ENCODE data around the gene UROD. TPM values are rescaled to one million over a fixed set of nuclear protein-coding genes. Genes with fewer than 3 reads are reported as not detected.

The UROD gene
- polyA plus RNA-seq, 1 donor from 2014 or later: 96.9 TPM

GRCh38 chr1:44973645-44974044 is 38.4 kb upstream of the UROD start:
- Histone ChIP-seq H3K4me3 (ENCODE audit: low read length) (no peak overlapping the region), H4K20me1 (ENCODE audit: insufficient read depth) (no peaks in the 10 kb centered on the region), H3K79me2 (replicated peaks; ENCODE audit: insufficient read depth, low read length) (no peaks in the 10 kb centered on the region), H3K9me2 (ENCODE audit: insufficient read depth, low read length) (no peaks in the 10 kb centered on the region), H3K36me3 (ENCODE audit: insufficient read depth, low read length) (no peaks in the 10 kb centered on the region), H2AFZ (ENCODE audit: low read depth, low read length) (no peak overlapping the region), H3K4me2 (ENCODE audit: low read length) (no peak overlapping the region), H3F3A (ENCODE audit: insufficient read depth, low read length, poor library complexity, severe bottlenecking) (no peaks in the 10 kb centered on the region), H3K9ac (ENCODE audit: low read length) (no peak overlapping the region), H3K9me3 (ENCODE audit: low read length) (no peaks in the 10 kb centered on the region), H3K27me3 (ENCODE audit: insufficient read depth, low read depth, low read length) (no peaks in the 10 kb centered on the region), H3K27ac (ENCODE audit: low read length) (no peak overlapping the region)
- TF ChIP-seq TAF1 (IDR thresholded peaks at IDR 0.05; ENCODE audit: low read depth): no peak
- no peak for TF ChIP-seq EP300 (conservative IDR thresholded peaks at IDR 0.05; ENCODE audit: poor library complexity, severe bottlenecking)
- TF ChIP-seq RAD21 (conservative IDR thresholded peaks at IDR 0.05): no peak
- TF ChIP-seq CTCF (IDR thresholded peaks at IDR 0.05; ENCODE audit: poor library complexity, severe bottlenecking): no peak
- TF ChIP-seq EZH2 (IDR thresholded peaks at IDR 0.05; ENCODE audit: borderline replicate concordance, insufficient read depth, low read length, poor library complexity, severe bottlenecking): no peak
- TF ChIP-seq POLR2AphosphoS5 (IDR thresholded peaks at IDR 0.05): no peak
- TF ChIP-seq MXI1 (conservative IDR thresholded peaks at IDR 0.05; ENCODE audit: poor library complexity, severe bottlenecking): no peak
- no peak for TF ChIP-seq REST (IDR thresholded peaks at IDR 0.05; ENCODE audit: borderline replicate concordance)

GRCh38 chr1:44976252-44976651 is 35.8 kb upstream of the UROD start:
- Histone ChIP-seq H2AFZ (ENCODE audit: low read depth, low read length) (no peak overlapping the region), H3K4me3 (ENCODE audit: low read length) (no peak overlapping the region), H3K36me3 (ENCODE audit: insufficient read depth, low read length) (no peaks in the 10 kb centered on the region)

More at GRCh38 chr1:44976252-44976651, 35.8 kb upstream of the UROD start:
- H3K9me2 ChIP-seq (ENCODE audit: insufficient read depth, low read length): no peaks in the 10 kb centered on the region
- H3K9me3 ChIP-seq (ENCODE audit: low read length): no peaks in the 10 kb centered on the region
- TF ChIP-seq REST (IDR thresholded peaks at IDR 0.05; ENCODE audit: borderline replicate concordance) (no peak), RAD21 (conservative IDR thresholded peaks at IDR 0.05) (no peak), EP300 (conservative IDR thresholded peaks at IDR 0.05; ENCODE audit: poor library complexity, severe bottlenecking) (no peak), EZH2 (IDR thresholded peaks at IDR 0.05; ENCODE audit: borderline replicate concordance, insufficient read depth, low read length, poor library complexity, severe bottlenecking) (no peak), MXI1 (conservative IDR thresholded peaks at IDR 0.05; ENCODE audit: poor library complexity, severe bottlenecking) (no peak), SMC3 (conservative IDR thresholded peaks at IDR 0.05; ENCODE audit: poor library complexity) (no peak), CTCF (IDR thresholded peaks at IDR 0.05; ENCODE audit: poor library complexity, severe bottlenecking) (no peak), TAF1 (IDR thresholded peaks at IDR 0.05; ENCODE audit: low read depth) (no peak), POLR2AphosphoS5 (IDR thresholded peaks at IDR 0.05) (no peak)
- no peak overlapping the region for H3K27ac ChIP-seq (ENCODE audit: low read length)
- no peaks in the 10 kb centered on the region for H3F3A ChIP-seq (ENCODE audit: insufficient read depth, low read length, poor library complexity, severe bottlenecking)
- H3K4me2 ChIP-seq (ENCODE audit: low read length): no peak overlapping the region
- no peaks in the 10 kb centered on the region for H3K79me2 ChIP-seq (replicated peaks; ENCODE audit: insufficient read depth, low read length)
- no peaks in the 10 kb centered on the region for H3K27me3 ChIP-seq (ENCODE audit: insufficient read depth, low read depth, low read length)
- H3K9ac ChIP-seq (ENCODE audit: low read length): no peak overlapping the region
- H4K20me1 ChIP-seq (ENCODE audit: insufficient read depth): no peaks in the 10 kb centered on the region

All from neural cell (in vitro differentiated cells).